ENCODE results near the gene ADORA1.

Gene ADORA1

GRCh38 chr1:203151362-203152157 lies 24.0 kb downstream of the ADORA1 start:
- Histone ChIP-seq H3K9me3 (ENCODE audit: insufficient read depth, low read length, severe bottlenecking) (no peaks in the 10 kb centered on the region), H3K4me3 (ENCODE audit: low read depth in 1 of 2, low read length in 2 of 2) (no peak overlapping the region), H2AFZ (ENCODE audit: low read depth, low read length) (no peak overlapping the region), H3K27me3 (ENCODE audit: insufficient read depth, low read length, poor library complexity) (peaks cover 25% of the 10 kb centered on the region), H4K20me1 (ENCODE audit: insufficient read depth, low read length) (no peaks in the 10 kb centered on the region; the same call in 1 of the 2 replicates), H3K4me1 (ENCODE audit: insufficient read depth, low read length) (no peaks in the 10 kb centered on the region), H3K36me3 (ENCODE audit: insufficient read depth, low read length) (no peaks in the 10 kb centered on the region), H3K4me2 (ENCODE audit: insufficient read depth, low read length) (no peak overlapping the region), H3K79me2 (ENCODE audit: insufficient read depth, low read length) (no peaks in the 10 kb centered on the region), H3K27ac (ENCODE audit: low read length) (no peak overlapping the region), H3K9ac (ENCODE audit: low read depth, low read length) (no peak overlapping the region)
- no peak for DNase-seq
- no peak for ATAC-seq (ENCODE audit: insufficient read depth, low read depth)
- TF ChIP-seq, protein P1, sequence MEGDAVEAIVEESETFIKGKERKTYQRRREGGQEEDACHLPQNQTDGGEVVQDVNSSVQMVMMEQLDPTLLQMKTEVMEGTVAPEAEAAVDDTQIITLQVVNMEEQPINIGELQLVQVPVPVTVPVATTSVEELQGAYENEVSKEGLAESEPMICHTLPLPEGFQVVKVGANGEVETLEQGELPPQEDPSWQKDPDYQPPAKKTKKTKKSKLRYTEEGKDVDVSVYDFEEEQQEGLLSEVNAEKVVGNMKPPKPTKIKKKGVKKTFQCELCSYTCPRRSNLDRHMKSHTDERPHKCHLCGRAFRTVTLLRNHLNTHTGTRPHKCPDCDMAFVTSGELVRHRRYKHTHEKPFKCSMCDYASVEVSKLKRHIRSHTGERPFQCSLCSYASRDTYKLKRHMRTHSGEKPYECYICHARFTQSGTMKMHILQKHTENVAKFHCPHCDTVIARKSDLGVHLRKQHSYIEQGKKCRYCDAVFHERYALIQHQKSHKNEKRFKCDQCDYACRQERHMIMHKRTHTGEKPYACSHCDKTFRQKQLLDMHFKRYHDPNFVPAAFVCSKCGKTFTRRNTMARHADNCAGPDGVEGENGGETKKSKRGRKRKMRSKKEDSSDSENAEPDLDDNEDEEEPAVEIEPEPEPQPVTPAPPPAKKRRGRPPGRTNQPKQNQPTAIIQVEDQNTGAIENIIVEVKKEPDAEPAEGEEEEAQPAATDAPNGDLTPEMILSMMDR (IDR thresholded peaks at IDR 0.05; ENCODE audit: borderline replicate concordance, extremely low read depth, low read length, poor library complexity, severe bottlenecking), result no peak
- TF ChIP-seq EZH2 (IDR thresholded peaks at IDR 0.05; ENCODE audit: borderline replicate concordance, low read depth, low read length, severe bottlenecking), result no peak

- Histone ChIP-seq H3K4me3 (ENCODE audit: low read depth in 1 of 2, low read length in 2 of 2) (no peak overlapping the region), H3K27me3 (ENCODE audit: insufficient read depth, low read length, poor library complexity) (peaks cover 29% of the 10 kb centered on the region), H3K4me2 (ENCODE audit: insufficient read depth, low read length) (no peak overlapping the region), H3K9me3 (ENCODE audit: insufficient read depth, low read length, severe bottlenecking) (no peaks in the 10 kb centered on the region), H3K36me3 (ENCODE audit: insufficient read depth, low read length) (no peaks in the 10 kb centered on the region), H4K20me1 (ENCODE audit: insufficient read depth, low read length) (no peaks in the 10 kb centered on the region; the same call in 1 of the 2 replicates), H3K79me2 (ENCODE audit: insufficient read depth, low read length) (no peaks in the 10 kb centered on the region), H3K27ac (ENCODE audit: low read length) (no peak overlapping the region), H3K4me1 (ENCODE audit: insufficient read depth, low read length) (no peaks in the 10 kb centered on the region), H2AFZ (ENCODE audit: low read depth, low read length) (no peak overlapping the region), H3K9ac (ENCODE audit: low read depth, low read length) (no peak overlapping the region)
- no peak for ATAC-seq (ENCODE audit: insufficient read depth, low read depth)
- DNase-seq, result no peak
- TF ChIP-seq, protein P1 (IDR thresholded peaks at IDR 0.05; ENCODE audit: borderline replicate concordance, extremely low read depth, low read length, poor library complexity, severe bottlenecking), result no peak
- TF ChIP-seq EZH2 (IDR thresholded peaks at IDR 0.05; ENCODE audit: borderline replicate concordance, low read depth, low read length, severe bottlenecking), result no peak
These were observed 24.9 kb downstream of the ADORA1 start for GRCh38 chr1:203152158-203153034.

- Histone ChIP-seq H3K9ac (ENCODE audit: low read depth, low read length) (no peak overlapping the region), H3K79me2 (ENCODE audit: insufficient read depth, low read length) (no peaks in the 10 kb centered on the region), H2AFZ (ENCODE audit: low read depth, low read length) (no peak overlapping the region), H3K4me1 (ENCODE audit: insufficient read depth, low read length) (no peaks in the 10 kb centered on the region), H4K20me1 (ENCODE audit: insufficient read depth, low read length) (no peaks in the 10 kb centered on the region; the same call in 1 of the 2 replicates), H3K4me3 (ENCODE audit: low read depth in 1 of 2, low read length in 2 of 2) (no peak overlapping the region), H3K27me3 (ENCODE audit: insufficient read depth, low read length, poor library complexity) (peaks cover 31% of the 10 kb centered on the region), H3K36me3 (ENCODE audit: insufficient read depth, low read length) (no peaks in the 10 kb centered on the region), H3K27ac (ENCODE audit: low read length) (no peak overlapping the region), H3K9me3 (ENCODE audit: insufficient read depth, low read length, severe bottlenecking) (no peaks in the 10 kb centered on the region), H3K4me2 (ENCODE audit: insufficient read depth, low read length) (no peak overlapping the region)
- ATAC-seq (ENCODE audit: insufficient read depth, low read depth) (no peak), DNase-seq (no peak)
- TF ChIP-seq, protein P1 (IDR thresholded peaks at IDR 0.05; ENCODE audit: borderline replicate concordance, extremely low read depth, low read length, poor library complexity, severe bottlenecking), result no peak
- no peak for TF ChIP-seq EZH2 (IDR thresholded peaks at IDR 0.05; ENCODE audit: borderline replicate concordance, low read depth, low read length, severe bottlenecking)
These were observed 25.8 kb downstream of the ADORA1 start for GRCh38 chr1:203153051-203153988.
